Parathyroid adenoma (tissue), 2 donors: ENCODE results near the gene MTCL3.

ENCODE experiments used
- H2AFZ ChIP-seq: fragments of 300-600 bp; sonication (generic); one replicate; pipeline ENCODE4 v1.7.0; 2017; ENCODE audit warnings: antibody characterized with exemption, mild to moderate bottlenecking
- H3K27ac ChIP-seq: fragments of 300-600 bp; sonication (generic); one replicate; pipeline ENCODE4 v1.7.0; 2017
- H3K27me3 ChIP-seq: fragments of 300-600 bp; sonication (generic); one replicate; pipeline ENCODE4 v1.7.0; 2017; ENCODE audit warnings: low read length; ENCODE audit not compliant: control insufficient read depth, insufficient read depth
- H3K36me3 ChIP-seq: fragments of 300-600 bp; sonication (generic); one replicate; pipeline ENCODE4 v1.7.0; 2017; ENCODE audit warnings: low read length; ENCODE audit not compliant: control insufficient read depth, insufficient read depth
- H3K4me1 ChIP-seq: fragments of 300-600 bp; sonication (generic); one replicate; pipeline ENCODE4 v1.7.0; 2017; ENCODE audit warnings: control low read depth
- H3K4me2 ChIP-seq: fragments of 300-600 bp; sonication (generic); one replicate; pipeline ENCODE4 v1.7.0; 2017; ENCODE audit warnings: low read length
- H3K4me3 ChIP-seq: fragments of 300-600 bp; sonication (generic); one replicate; pipeline ENCODE4 v1.7.0; 2017; ENCODE audit warnings: low read depth, low read length
- H3K79me2 ChIP-seq: fragments of 300-600 bp; sonication (generic); one replicate; pipeline ENCODE4 v1.7.0; 2017; ENCODE audit warnings: control low read depth
- H3K9ac ChIP-seq: fragments of 300-600 bp; sonication (generic); one replicate; pipeline ENCODE4 v1.7.0; 2017; ENCODE audit warnings: mild to moderate bottlenecking
- H3K9me3 ChIP-seq: fragments of 300-600 bp; sonication (generic); one replicate; pipeline ENCODE4 v1.7.0; 2017; ENCODE audit warnings: low read length; ENCODE audit not compliant: control insufficient read depth
- CTCF ChIP-seq: fragments of 300-600 bp; sonication (generic); IDR thresholded peaks from one replicate; pipeline ENCODE4 v1.7.0; 2017; ENCODE audit warnings: antibody characterized with exemption, mild to moderate bottlenecking
- donor health status: primary hyperparathyroidism.

The MTCL3 gene

GRCh38 chr6:127475823-127476176, 43.3 kb downstream of the MTCL3 start:
- Histone ChIP-seq H3K27me3 (no peaks in the 10 kb centered on the region), H3K27ac (no peak overlapping the region), H3K36me3 (no peaks in the 10 kb centered on the region), H2AFZ (no peak overlapping the region), H3K79me2 (no peaks in the 10 kb centered on the region), H3K4me3 (no peak overlapping the region), H3K4me1 (no peaks in the 10 kb centered on the region), H3K4me2 (no peak overlapping the region), H3K9me3 (no peaks in the 10 kb centered on the region), H3K9ac (no peak overlapping the region)
- TF ChIP-seq CTCF, result no peak

- Histone ChIP-seq H3K27ac (no peak overlapping the region), H3K4me2 (no peak overlapping the region), H3K36me3 (no peaks in the 10 kb centered on the region), H3K79me2 (no peaks in the 10 kb centered on the region), H3K4me1 (no peaks in the 10 kb centered on the region), H3K9me3 (no peaks in the 10 kb centered on the region), H2AFZ (no peak overlapping the region), H3K27me3 (no peaks in the 10 kb centered on the region), H3K9ac (no peak overlapping the region), H3K4me3 (no peak overlapping the region)
- TF ChIP-seq CTCF, result no peak
Observed at GRCh38 chr6:127475135-127475822, 43.9 kb downstream of the MTCL3 start.

- no peak overlapping the region for H3K9ac ChIP-seq
- no peak overlapping the region for H3K4me3 ChIP-seq
- H3K79me2 ChIP-seq, result no peaks in the 10 kb centered on the region
- H3K27ac ChIP-seq, result no peak overlapping the region
- no peak overlapping the region for H3K4me2 ChIP-seq
- no peaks in the 10 kb centered on the region for H3K9me3 ChIP-seq
- no peak overlapping the region for H2AFZ ChIP-seq
- no peaks in the 10 kb centered on the region for H3K36me3 ChIP-seq
- TF ChIP-seq CTCF, result no peak
- H3K27me3 ChIP-seq, result no peaks in the 10 kb centered on the region
- H3K4me1 ChIP-seq, result no peaks in the 10 kb centered on the region
Observed at GRCh38 chr6:127471379-127472255, 47.5 kb downstream of the MTCL3 start.

GRCh38 chr6:127468936-127469335, 50.2 kb downstream of the MTCL3 start:
- H3K4me2 ChIP-seq, result no peak overlapping the region
- H3K79me2 ChIP-seq, result no peaks in the 10 kb centered on the region
- no peaks in the 10 kb centered on the region for H3K27me3 ChIP-seq
- H3K27ac ChIP-seq, result no peak overlapping the region
- H3K4me3 ChIP-seq, result no peak overlapping the region
- no peaks in the 10 kb centered on the region for H3K36me3 ChIP-seq
- H3K9me3 ChIP-seq, result no peaks in the 10 kb centered on the region
- no peaks in the 10 kb centered on the region for H3K4me1 ChIP-seq
- no peak for TF ChIP-seq CTCF
- H3K9ac ChIP-seq, result no peak overlapping the region
- no peak overlapping the region for H2AFZ ChIP-seq
